ENCODE data around the gene ARVCF. TPM values are rescaled to one million over a fixed set of nuclear protein-coding genes. Genes with fewer than 3 reads are reported as not detected.

The ARVCF gene
- total RNA-seq, 4 donors from 2014 or later, result 6.5 to 20.0 (median 9.3) TPM

GRCh38 chr22:20028855-20029549, 12.4 kb upstream of the ARVCF start:
- DNase-seq (ENCODE audit: low spot score) (no peak), ATAC-seq (ENCODE audit: low FRiP score) (no peak)
- TF ChIP-seq, protein P1, sequence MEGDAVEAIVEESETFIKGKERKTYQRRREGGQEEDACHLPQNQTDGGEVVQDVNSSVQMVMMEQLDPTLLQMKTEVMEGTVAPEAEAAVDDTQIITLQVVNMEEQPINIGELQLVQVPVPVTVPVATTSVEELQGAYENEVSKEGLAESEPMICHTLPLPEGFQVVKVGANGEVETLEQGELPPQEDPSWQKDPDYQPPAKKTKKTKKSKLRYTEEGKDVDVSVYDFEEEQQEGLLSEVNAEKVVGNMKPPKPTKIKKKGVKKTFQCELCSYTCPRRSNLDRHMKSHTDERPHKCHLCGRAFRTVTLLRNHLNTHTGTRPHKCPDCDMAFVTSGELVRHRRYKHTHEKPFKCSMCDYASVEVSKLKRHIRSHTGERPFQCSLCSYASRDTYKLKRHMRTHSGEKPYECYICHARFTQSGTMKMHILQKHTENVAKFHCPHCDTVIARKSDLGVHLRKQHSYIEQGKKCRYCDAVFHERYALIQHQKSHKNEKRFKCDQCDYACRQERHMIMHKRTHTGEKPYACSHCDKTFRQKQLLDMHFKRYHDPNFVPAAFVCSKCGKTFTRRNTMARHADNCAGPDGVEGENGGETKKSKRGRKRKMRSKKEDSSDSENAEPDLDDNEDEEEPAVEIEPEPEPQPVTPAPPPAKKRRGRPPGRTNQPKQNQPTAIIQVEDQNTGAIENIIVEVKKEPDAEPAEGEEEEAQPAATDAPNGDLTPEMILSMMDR (IDR thresholded peaks at IDR 0.05), result no peak

DNA sequence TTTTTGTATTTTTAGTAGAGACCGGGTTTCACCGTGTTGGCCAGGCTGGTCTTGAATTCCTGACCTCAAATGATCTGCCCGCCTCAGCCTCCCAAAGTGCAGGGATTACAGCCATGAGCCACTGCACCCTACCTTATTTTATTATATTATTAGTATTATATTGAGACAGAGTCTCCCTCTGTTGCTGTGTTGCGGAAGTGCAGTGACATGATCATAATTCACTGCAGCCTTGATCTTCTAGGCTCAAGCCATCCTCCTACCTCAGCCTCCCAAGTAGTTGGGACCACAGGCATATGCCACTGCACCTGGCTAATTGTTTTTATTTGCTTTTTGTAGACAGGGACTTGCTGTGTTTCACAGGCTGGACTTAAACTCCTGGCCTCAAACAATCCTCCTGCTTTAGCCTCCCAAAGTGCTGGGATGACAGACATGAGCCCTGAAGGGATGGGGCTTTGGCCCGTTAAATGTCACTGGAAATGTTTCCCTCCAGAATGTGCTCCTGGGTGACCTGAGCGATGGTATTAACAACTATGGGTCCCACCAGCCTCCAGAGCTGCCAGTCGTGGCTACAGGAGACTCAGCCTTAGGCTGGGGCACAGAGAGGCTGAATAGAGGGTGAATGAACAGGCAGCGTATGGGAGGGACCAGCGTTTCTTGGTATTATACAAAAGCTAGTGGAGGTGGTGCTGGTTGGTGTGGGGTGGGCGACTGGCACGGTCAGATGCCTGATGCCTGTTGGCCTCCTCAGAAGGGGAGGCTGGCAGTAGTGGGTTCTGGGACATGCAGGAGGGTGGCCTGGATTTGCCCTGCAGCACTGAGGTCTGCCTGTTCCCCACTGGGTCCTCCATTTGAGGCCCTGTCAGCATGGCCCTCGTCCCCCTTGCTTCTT, 11.6 kb upstream of the ARVCF start:
- TF ChIP-seq, protein P1 (IDR thresholded peaks at IDR 0.05), result no peak
- no peak for ATAC-seq (ENCODE audit: low FRiP score)
- DNase-seq (ENCODE audit: low spot score), result no peak

DNA sequence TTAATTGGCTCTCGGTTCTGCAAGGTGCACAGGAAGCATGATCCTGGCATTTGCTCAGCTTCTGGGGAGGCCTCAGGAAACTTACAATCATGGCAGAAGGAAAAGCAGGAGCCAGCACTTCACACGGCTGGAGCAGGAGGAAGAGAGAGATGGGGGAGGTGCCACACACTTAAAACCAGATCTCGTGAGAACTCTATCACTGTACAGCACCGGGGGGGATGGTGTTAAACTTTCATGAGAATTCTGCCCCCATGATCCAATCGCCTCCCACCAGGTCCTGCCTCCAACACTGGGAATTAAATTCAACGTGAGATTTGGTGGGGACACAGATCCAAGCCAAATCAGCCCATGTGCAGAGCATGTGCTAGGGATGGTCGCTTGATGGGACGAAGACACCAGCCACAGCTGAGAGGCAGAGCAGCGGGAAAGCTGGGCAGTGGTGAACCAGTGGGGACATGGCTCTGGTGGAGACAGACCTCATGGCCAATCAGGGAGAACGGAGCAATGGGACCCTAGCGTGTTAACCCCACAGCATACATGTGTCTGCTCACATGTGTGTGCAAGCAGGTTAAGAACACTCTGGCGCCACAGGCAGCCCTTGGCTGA, 10.5 kb upstream of the ARVCF start:
- ATAC-seq (ENCODE audit: low FRiP score) (no peak), DNase-seq (ENCODE audit: low spot score) (no peak)
- TF ChIP-seq, protein P1 (IDR thresholded peaks at IDR 0.05), result no peak

- DNase-seq (ENCODE audit: low spot score), result no peak
- ATAC-seq (ENCODE audit: low FRiP score), result no peak
- TF ChIP-seq, protein P1 (IDR thresholded peaks at IDR 0.05), result no peak
Measured at GRCh38 chr22:20026204-20026908, 9.7 kb upstream of the ARVCF start.

DNA sequence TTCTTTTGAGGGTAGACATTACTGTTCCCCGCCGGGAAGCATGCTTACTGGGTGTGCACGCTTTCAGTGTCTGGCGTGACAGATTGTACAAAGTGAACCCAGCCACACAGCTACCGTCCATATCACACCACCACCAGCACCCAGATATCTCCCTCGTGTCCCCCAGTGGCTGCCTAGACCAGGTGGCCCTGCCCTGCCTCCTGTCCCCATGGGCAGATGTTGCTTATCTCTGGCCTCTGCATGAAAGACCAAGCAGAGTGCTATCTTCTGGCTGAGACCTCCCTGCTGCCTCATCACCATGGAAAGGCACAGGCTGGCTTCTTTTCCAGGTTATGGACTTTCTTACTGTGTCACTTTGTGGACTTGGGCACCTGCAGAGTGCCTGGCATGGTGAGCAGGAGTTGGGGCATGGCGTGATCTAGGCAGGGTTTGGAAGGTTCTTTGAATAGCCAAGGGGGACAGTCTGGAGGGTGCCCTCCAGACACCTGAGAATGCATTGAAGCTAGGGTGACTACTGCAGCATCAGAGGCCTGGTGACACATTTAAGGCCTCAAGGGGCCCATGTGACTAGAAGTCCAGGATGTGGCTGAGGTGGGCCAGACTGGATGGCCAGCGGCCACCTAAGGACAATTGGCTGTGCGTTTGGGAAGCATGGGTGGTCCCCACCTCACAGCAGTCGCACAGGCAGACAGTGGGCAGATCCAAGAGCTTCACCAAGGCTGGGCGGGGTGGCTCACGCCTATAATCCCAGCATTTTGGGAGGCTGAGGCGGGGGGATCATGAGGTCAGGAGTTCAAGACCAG, 9.0 kb upstream of the ARVCF start:
- DNase-seq (ENCODE audit: low spot score) (no peak), ATAC-seq (ENCODE audit: low FRiP score) (no peak)
- TF ChIP-seq, protein P1 (IDR thresholded peaks at IDR 0.05), result no peak
